DOHH2 (cell line): Measurements from ENCODE around the gene P2RX6.
"Not testable (repeated sequence)": the region's sequence is repeated elsewhere in the genome, so short reads cannot be mapped to it uniquely, and the experiment has no call there.

ENCODE experiments used
- H3F3A ChIP-seq: fragments of 200-600 bp; sonication (generic), shearing (Covaris generic); 2 replicates; pipeline ENCODE4 v1.6.0; 2016; ENCODE audit warnings: antibody characterized with exemption, mild to moderate bottlenecking; ENCODE audit not compliant: control insufficient read depth, insufficient read depth
- H3K27ac ChIP-seq: fragments of 200-600 bp; sonication (generic); 2 replicates; pipeline ENCODE4 v1.5.1; 2014; ENCODE audit warnings: low read depth, mild to moderate bottlenecking, low read length, moderate library complexity
- H3K27me3 ChIP-seq: fragments of 200-600 bp; sonication (generic); 2 replicates; pipeline ENCODE4 v1.6.1; 2014; ENCODE audit warnings: mild to moderate bottlenecking, low read length, mixed read lengths; ENCODE audit not compliant: control insufficient read depth
- H3K36me3 ChIP-seq: fragments of 200-600 bp; sonication (generic); 2 replicates; pipeline ENCODE4 v1.6.1; 2014; ENCODE audit warnings: mild to moderate bottlenecking, low read length, moderate library complexity, mixed read lengths; ENCODE audit not compliant: control insufficient read depth
- H3K4me1 ChIP-seq: fragments of 200-600 bp; sonication (generic); 2 replicates; pipeline ENCODE4 v1.6.1; 2014; ENCODE audit warnings: mild to moderate bottlenecking, low read length, mixed read lengths; ENCODE audit not compliant: control insufficient read depth
- H3K4me2 ChIP-seq: fragments of 200-600 bp; sonication (generic); 2 replicates; pipeline ENCODE4 v1.6.0; 2014; ENCODE audit warnings: mild to moderate bottlenecking, low read length, moderate library complexity
- H3K4me3 ChIP-seq: fragments of 200-600 bp; sonication (generic); 2 replicates; pipeline ENCODE4 v1.5.1; 2014; ENCODE audit warnings: mild to moderate bottlenecking, low read length, mixed read lengths
- H3K79me2 ChIP-seq: fragments of 200-600 bp; sonication (generic); 2 replicates; pipeline ENCODE4 v1.6.1; 2014; ENCODE audit warnings: mild to moderate bottlenecking, low read length, mixed read lengths; ENCODE audit not compliant: control insufficient read depth
- H3K9me2 ChIP-seq: fragments of 200-600 bp; sonication (generic); replicated peaks from 2 replicates; pipeline ENCODE4 v1.6.1; 2014; ENCODE audit warnings: mild to moderate bottlenecking, low read length, mixed read lengths; ENCODE audit not compliant: control insufficient read depth
- H3K9me3 ChIP-seq: fragments of 200-600 bp; sonication (generic); 2 replicates; pipeline ENCODE4 v1.6.1; 2014; ENCODE audit warnings: antibody characterized with exemption, low read length, mixed read lengths; ENCODE audit not compliant: control insufficient read depth, insufficient read depth
- H4K20me1 ChIP-seq: fragments of 200-600 bp; sonication (generic); 2 replicates; pipeline ENCODE4 v1.6.0; 2014; ENCODE audit warnings: low read depth, mild to moderate bottlenecking, antibody characterized with exemption, low read length, moderate library complexity; ENCODE audit not compliant: control insufficient read depth, insufficient read depth
- EZH2phosphoT487 ChIP-seq: fragments of 200-600 bp; sonication (generic); IDR thresholded peaks from 2 replicates; pipeline ENCODE4 v1.6.1; 2017; ENCODE audit warnings: borderline replicate concordance, mild to moderate bottlenecking, antibody characterized with exemption, low read length, moderate library complexity, mixed read lengths
- TF ChIP-seq, protein P1 (sequence below): fragments of 200-600 bp; sonication (generic); IDR thresholded peaks from one replicate; pipeline ENCODE4 v1.5.1; 2014; ENCODE audit warnings: antibody characterized with exemption, mild to moderate bottlenecking, low read depth, low read length; ENCODE audit not compliant: poor library complexity, severe bottlenecking

P2RX6 gene

DNA sequence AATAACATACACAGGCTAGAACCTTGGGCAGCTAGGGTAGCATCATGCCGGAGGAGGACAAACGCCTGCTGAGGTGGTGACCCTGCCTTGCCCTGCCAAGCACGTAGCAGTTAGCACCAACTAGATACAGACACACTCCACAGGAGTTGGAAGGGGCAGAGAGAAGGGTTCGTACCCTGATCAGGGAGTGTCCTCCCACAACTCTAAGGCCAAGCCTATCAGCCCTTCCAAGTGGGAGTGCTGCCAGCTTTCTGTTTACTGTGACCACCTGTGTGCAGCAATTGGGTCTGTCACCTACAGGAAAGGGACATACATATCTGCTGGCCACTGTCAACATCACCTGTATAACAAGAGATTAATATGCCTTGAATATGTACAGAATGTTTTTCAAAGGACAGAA is 11.2 kb upstream of the P2RX6 start:
- H3K79me2 ChIP-seq, result peaks cover 35% of the 10 kb centered on the region
- peaks cover 9% of the 10 kb centered on the region for H3F3A ChIP-seq
- H3K4me3 ChIP-seq, result peak overlapping the region; percentile 92
- no peak for TF ChIP-seq EZH2phosphoT487
- TF ChIP-seq, protein P1, sequence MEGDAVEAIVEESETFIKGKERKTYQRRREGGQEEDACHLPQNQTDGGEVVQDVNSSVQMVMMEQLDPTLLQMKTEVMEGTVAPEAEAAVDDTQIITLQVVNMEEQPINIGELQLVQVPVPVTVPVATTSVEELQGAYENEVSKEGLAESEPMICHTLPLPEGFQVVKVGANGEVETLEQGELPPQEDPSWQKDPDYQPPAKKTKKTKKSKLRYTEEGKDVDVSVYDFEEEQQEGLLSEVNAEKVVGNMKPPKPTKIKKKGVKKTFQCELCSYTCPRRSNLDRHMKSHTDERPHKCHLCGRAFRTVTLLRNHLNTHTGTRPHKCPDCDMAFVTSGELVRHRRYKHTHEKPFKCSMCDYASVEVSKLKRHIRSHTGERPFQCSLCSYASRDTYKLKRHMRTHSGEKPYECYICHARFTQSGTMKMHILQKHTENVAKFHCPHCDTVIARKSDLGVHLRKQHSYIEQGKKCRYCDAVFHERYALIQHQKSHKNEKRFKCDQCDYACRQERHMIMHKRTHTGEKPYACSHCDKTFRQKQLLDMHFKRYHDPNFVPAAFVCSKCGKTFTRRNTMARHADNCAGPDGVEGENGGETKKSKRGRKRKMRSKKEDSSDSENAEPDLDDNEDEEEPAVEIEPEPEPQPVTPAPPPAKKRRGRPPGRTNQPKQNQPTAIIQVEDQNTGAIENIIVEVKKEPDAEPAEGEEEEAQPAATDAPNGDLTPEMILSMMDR, result no peak
- H3K4me2 ChIP-seq, result peak overlapping the region; percentile 91
- no peaks in the 10 kb centered on the region for H3K9me3 ChIP-seq
- no peaks in the 10 kb centered on the region for H3K27me3 ChIP-seq
- no peaks in the 10 kb centered on the region for H4K20me1 ChIP-seq
- H3K36me3 ChIP-seq, result peaks cover 27% of the 10 kb centered on the region
- H3K9me2 ChIP-seq, result no peaks in the 10 kb centered on the region
- H3K27ac ChIP-seq, result peak overlapping the region; percentile 94
- H3K4me1 ChIP-seq, result peaks cover 28% of the 10 kb centered on the region

- H4K20me1 ChIP-seq, H3K27me3 ChIP-seq, H3K9me2 ChIP-seq, H3K27ac ChIP-seq, H3K4me3 ChIP-seq, H3K79me2 ChIP-seq, H3F3A ChIP-seq, H3K4me2 ChIP-seq, H3K36me3 ChIP-seq, H3K9me3 ChIP-seq: not testable (repeated sequence)
- peaks cover 11% of the 10 kb centered on the region for H3K4me1 ChIP-seq
These were observed 5.8 kb upstream of the P2RX6 start for GRCh38 chr22:21009208-21009607.

DNA sequence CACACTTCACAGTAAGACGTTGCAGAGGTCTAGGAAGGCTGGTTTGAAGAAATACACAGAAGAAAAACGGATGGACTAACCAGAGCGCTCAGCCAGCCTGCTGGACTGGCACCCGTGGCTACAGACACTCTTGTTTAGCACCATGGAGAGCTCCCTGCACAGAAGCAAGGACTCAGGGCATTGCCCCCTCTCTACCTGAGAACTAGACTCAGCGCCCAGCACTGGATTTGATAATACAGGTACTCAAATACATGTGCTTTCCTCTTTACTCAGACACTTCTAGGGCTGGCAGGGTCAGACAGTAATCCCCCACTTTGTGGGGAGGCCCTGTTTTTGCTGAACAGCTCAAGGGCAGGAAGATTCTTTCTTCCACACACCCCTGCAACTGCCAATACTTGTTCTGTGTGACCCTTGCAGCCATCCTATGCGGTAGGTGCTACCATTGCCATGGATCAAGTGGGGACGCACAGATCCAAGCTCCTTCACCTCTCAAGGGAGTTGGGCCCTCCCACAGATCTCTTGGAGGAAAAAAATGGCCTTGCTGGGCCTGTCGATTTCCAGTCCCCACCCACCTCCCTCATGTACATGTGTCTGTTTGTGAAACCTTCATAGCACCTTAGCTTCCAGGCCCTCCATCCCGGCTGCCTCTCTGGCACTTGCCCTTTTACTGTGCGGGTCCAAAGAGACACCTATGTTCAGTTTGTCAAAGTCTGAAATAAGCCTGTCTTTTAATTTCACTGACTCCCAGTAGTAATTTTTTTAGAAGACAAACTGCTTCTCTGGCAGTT is 5.1 kb upstream of the P2RX6 start:
- no peaks in the 10 kb centered on the region for H3K9me2 ChIP-seq
- H3K4me2 ChIP-seq, result no peak overlapping the region
- H4K20me1 ChIP-seq, result no peaks in the 10 kb centered on the region
- no peak overlapping the region for H3K27ac ChIP-seq
- H3K79me2 ChIP-seq, result no peaks in the 10 kb centered on the region
- no peaks in the 10 kb centered on the region for H3K9me3 ChIP-seq
- H3K4me1 ChIP-seq, result peaks cover 17% of the 10 kb centered on the region
- H3K4me3 ChIP-seq, result no peak overlapping the region
- TF ChIP-seq, protein P1, result no peak
- no peak for TF ChIP-seq EZH2phosphoT487
- H3K36me3 ChIP-seq, result no peaks in the 10 kb centered on the region
- H3F3A ChIP-seq, result no peaks in the 10 kb centered on the region
- no peaks in the 10 kb centered on the region for H3K27me3 ChIP-seq

GRCh38 chr22:21010426-21011113 is 4.4 kb upstream of the P2RX6 start:
- no peak overlapping the region for H3K27ac ChIP-seq

More at GRCh38 chr22:21010426-21011113, 4.4 kb upstream of the P2RX6 start:
- Histone ChIP-seq H3K27me3 (0 out of 2 replicates have a peak, but pooled peaks cover 3% of the 10 kb centered on the region), H3F3A (no peaks in the 10 kb centered on the region), H3K4me1 (peaks cover 21% of the 10 kb centered on the region), H3K4me2 (no peak overlapping the region), H3K9me2 (no peaks in the 10 kb centered on the region), H3K4me3 (no peak overlapping the region), H3K36me3 (no peaks in the 10 kb centered on the region), H3K79me2 (no peaks in the 10 kb centered on the region), H3K9me3 (no peaks in the 10 kb centered on the region), H4K20me1 (no peaks in the 10 kb centered on the region)
- no peak for TF ChIP-seq EZH2phosphoT487
- TF ChIP-seq, protein P1, result no peak
